ENCODE measurements around the gene MTF2. TPM values are rescaled to one million over a fixed set of nuclear protein-coding genes. Genes with fewer than 3 reads are reported as not detected.

Gene MTF2
- total RNA-seq, 1 donor from 2014 or later: 16.7 TPM

DNA sequence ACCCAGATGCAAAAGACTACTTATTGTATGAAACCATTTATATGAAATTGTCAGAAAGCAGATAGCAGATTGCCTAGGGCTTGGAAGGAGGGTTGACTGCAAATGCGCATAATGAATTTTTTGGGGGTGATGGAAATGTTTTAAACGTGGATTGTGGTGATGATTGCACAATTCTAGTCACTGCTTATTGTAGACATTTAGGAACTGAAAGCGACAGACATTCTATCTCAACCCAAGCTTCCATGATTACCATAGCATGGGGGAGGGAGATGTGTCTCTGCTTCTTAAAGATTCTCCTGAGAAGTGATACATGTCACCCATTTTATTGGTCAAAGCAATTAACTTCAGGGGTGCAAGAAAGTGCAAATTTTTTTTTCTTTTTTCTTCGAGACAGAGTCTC lies 2.8 kb upstream of the MTF2 start:
- no peaks in the 10 kb centered on the region for H3K36me3 ChIP-seq
- H3K9me3 ChIP-seq: no peaks in the 10 kb centered on the region
- H3K4me1 ChIP-seq: peaks cover 18% of the 10 kb centered on the region
- H3K27me3 ChIP-seq: no peaks in the 10 kb centered on the region
- DNase-seq (ENCODE audit: extremely low spot score in 2 of 2): no peak
- no peak overlapping the region for H3K4me3 ChIP-seq
- TF ChIP-seq, protein P1, sequence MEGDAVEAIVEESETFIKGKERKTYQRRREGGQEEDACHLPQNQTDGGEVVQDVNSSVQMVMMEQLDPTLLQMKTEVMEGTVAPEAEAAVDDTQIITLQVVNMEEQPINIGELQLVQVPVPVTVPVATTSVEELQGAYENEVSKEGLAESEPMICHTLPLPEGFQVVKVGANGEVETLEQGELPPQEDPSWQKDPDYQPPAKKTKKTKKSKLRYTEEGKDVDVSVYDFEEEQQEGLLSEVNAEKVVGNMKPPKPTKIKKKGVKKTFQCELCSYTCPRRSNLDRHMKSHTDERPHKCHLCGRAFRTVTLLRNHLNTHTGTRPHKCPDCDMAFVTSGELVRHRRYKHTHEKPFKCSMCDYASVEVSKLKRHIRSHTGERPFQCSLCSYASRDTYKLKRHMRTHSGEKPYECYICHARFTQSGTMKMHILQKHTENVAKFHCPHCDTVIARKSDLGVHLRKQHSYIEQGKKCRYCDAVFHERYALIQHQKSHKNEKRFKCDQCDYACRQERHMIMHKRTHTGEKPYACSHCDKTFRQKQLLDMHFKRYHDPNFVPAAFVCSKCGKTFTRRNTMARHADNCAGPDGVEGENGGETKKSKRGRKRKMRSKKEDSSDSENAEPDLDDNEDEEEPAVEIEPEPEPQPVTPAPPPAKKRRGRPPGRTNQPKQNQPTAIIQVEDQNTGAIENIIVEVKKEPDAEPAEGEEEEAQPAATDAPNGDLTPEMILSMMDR (IDR thresholded peaks at IDR 0.05): no peak
- TF ChIP-seq POLR2AphosphoS5 (IDR thresholded peaks at IDR 0.05; ENCODE audit: insufficient read depth in 1 of 2, low read depth in 1 of 2): no peak
- TF ChIP-seq POLR2A (IDR thresholded peaks at IDR 0.05): no peak
- intact Hi-C loops (cut with DNase I): no loop called here
- H3K27ac ChIP-seq: no peak overlapping the region

- Histone ChIP-seq H3K36me3 (no peaks in the 10 kb centered on the region), H3K9me3 (no peaks in the 10 kb centered on the region), H3K4me3 (peak overlapping the region; percentile 67 to 93), H3K4me1 (peaks cover 30% of the 10 kb centered on the region), H3K27ac (peak overlapping the region; percentile 91), H3K27me3 (no peaks in the 10 kb centered on the region)
- no peak for DNase-seq (ENCODE audit: extremely low spot score in 2 of 2)
- no peak for TF ChIP-seq POLR2A (IDR thresholded peaks at IDR 0.05)
- TF ChIP-seq, protein P1 (IDR thresholded peaks at IDR 0.05): no peak
- no peak for TF ChIP-seq POLR2AphosphoS5 (IDR thresholded peaks at IDR 0.05; ENCODE audit: insufficient read depth in 1 of 2, low read depth in 1 of 2)
- intact Hi-C loops (cut with DNase I): no loop called here
Measured at GRCh38 chr1:93078203-93078602, 880 bp upstream of the MTF2 start.

DNA sequence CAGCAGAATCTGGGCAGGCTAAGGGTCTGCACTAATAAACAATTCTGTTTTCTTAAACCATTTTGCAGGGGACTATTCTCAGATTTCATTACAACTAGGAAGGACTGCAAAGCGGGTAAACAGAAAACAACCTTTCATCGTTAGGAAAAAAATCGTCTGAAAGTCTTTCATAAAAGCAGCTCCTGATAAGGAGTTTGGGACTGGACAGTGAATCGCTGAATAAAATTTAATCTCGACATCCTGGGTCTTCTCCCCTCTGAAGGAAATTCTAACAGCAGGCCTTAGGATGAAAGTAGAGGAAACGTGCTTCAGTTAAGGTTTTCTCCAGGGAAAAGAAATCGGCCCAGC lies 471 bp upstream of the MTF2 start:
- TF ChIP-seq, protein P1 (IDR thresholded peaks at IDR 0.05): no peak
- TF ChIP-seq POLR2AphosphoS5 (IDR thresholded peaks at IDR 0.05; ENCODE audit: insufficient read depth in 1 of 2, low read depth in 1 of 2): no peak
- TF ChIP-seq POLR2A (IDR thresholded peaks at IDR 0.05): no peak
- Histone ChIP-seq H3K4me1 (peaks cover 30% of the 10 kb centered on the region), H3K27me3 (no peaks in the 10 kb centered on the region), H3K36me3 (no peaks in the 10 kb centered on the region), H3K4me3 (peak overlapping the region; percentile 67 to 93), H3K9me3 (no peaks in the 10 kb centered on the region), H3K27ac (peak overlapping the region; percentile 91)
- no peak for DNase-seq (ENCODE audit: extremely low spot score in 2 of 2)
- intact Hi-C loops (cut with DNase I): no loop called here

GRCh38 chr1:93079685-93080141 lies 630 bp downstream of the MTF2 start:
- no peak for DNase-seq (ENCODE audit: extremely low spot score in 2 of 2)
- TF ChIP-seq POLR2A (IDR thresholded peaks at IDR 0.05) (no peak), POLR2AphosphoS5 (IDR thresholded peaks at IDR 0.05; ENCODE audit: insufficient read depth in 1 of 2, low read depth in 1 of 2) (no peak)
- TF ChIP-seq, protein P1 (IDR thresholded peaks at IDR 0.05): no peak
- Histone ChIP-seq H3K27ac (peak overlapping the region; percentile 91), H3K27me3 (no peaks in the 10 kb centered on the region), H3K36me3 (no peaks in the 10 kb centered on the region), H3K4me1 (peaks cover 30% of the 10 kb centered on the region), H3K9me3 (no peaks in the 10 kb centered on the region), H3K4me3 (peak overlapping the region; percentile 67 to 93)
- intact Hi-C loops (cut with DNase I): no loop called here

DNA sequence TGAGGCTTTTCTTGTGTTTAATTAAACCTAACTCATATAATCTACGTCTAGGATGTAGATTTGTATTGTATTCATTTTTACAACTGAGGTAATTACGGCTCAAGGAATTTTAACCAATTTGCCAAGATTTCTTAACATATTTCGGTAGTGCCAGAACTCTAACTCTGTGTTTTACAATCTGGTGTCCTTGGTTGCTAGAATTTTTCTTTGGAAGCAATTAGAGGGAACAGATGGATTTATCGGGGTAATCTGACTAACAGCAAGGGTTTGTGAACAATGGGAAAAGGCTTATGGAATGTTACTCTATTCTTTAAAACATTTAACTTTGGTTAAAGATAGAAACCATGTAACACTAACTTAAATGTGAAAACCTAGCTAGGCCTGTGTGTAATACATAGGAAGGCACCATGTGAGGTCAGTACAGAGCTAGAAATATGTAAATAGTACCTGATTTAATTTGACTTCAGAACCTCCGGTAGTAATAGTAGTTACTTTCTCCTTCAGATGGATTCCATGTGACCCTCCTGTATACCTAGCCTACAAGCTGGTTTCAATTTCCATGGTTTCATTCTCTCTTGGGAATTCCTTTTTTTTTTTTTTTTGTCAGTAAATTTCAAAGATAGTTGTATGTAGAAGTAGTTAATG lies 1.2 kb downstream of the MTF2 start:
- H3K4me1 ChIP-seq: peaks cover 30% of the 10 kb centered on the region
- no peaks in the 10 kb centered on the region for H3K9me3 ChIP-seq
- H3K36me3 ChIP-seq: no peaks in the 10 kb centered on the region
- DNase-seq (ENCODE audit: extremely low spot score in 2 of 2): no peak
- intact Hi-C loops (cut with DNase I): no loop called here
- peak overlapping the region; percentile 67 to 93 for H3K4me3 ChIP-seq
- TF ChIP-seq POLR2AphosphoS5 (IDR thresholded peaks at IDR 0.05; ENCODE audit: insufficient read depth in 1 of 2, low read depth in 1 of 2) (peak in 1 of 2 donors; percentile 57), POLR2A (IDR thresholded peaks at IDR 0.05) (no peak)
- TF ChIP-seq, protein P1 (IDR thresholded peaks at IDR 0.05): peak in 1 of 3 experiments; percentile 25
- peak overlapping the region; percentile 91 for H3K27ac ChIP-seq
- H3K27me3 ChIP-seq: no peaks in the 10 kb centered on the region
